NCI-H1417 (cell line): ENCODE measurements around the gene ZNF710.
A peak's percentile ranks its signal among the peaks of the same experiment; 100 is the strongest.
"Not testable (repeated sequence)": the region's sequence is repeated elsewhere in the genome, so short reads cannot be mapped to it uniquely, and the experiment has no call there.

Experiments used
- DNase-seq, 3 experiments: peaks; one replicate each; lab custom pipeline; 2025; lab: John Stamatoyannopoulos, UW

ZNF710 gene

GRCh38 chr15:90101969-90102890, 101.1 kb downstream of the ZNF710 start, which contains the start of gene IDH2:
TSS of gene IDH2 (minus strand) at chr15:90102468. CDS start at chr15:90102390, 78 bp downstream.
- DNase-seq = peak; percentile 87 to 95 (median 93)

- DNase-seq = no peak
Observed at GRCh38 chr15:90103701-90104329, 102.7 kb downstream of the ZNF710 start.

DNA sequence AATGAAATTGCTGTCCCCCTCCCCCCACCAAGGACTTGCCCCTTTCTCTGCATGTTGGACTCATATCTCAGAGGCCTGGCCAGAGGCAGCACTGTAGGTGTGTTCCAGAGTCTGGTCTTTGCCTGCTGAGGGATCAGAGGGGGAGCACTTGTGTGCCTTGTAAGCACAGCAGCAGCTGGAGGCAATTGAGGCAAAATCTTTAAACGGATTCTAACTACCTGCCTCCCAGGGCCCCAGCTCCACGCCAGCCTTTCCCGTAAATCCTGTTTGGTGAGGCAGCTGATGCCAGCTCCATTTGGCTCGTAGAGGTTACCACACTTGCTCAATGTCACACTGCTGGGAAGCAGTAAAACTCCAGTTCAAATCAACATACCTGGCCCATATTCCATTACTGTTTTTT, 103.4 kb downstream of the ZNF710 start:
- no peak for DNase-seq

GRCh38 chr15:90105521-90105920, 104.4 kb downstream of the ZNF710 start:
- no peak for DNase-seq

DNA sequence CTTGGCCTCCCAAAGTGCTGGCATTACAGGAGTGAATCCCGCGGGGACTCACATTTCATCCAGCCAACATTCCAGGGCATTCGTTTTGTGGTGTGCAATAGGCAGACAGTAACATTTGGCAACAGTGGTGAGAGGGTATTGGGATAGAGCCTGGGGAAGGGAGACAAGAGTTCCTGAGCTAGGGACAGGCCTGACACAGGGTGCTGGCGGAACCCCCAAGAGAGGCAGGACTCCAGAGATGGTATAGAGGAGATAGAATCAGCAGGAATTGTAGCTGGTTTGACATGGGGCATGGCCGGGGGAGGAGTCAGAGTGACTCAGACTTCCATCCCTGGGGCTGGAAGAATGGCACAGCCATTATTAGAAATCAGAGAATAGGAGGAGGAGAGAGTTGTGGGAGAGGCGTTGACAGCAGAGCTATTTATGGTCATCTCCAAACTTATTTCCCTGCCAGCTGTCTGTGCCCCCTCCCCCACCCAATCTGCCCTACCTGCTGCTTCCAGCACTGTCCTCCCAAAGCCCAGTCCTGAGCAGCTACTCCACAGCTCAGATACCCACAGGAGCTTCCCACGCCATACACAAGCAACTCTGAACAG, 105.5 kb downstream of the ZNF710 start:
- peak in 2 of 3 experiments; percentile 27 to 56 for DNase-seq

DNA sequence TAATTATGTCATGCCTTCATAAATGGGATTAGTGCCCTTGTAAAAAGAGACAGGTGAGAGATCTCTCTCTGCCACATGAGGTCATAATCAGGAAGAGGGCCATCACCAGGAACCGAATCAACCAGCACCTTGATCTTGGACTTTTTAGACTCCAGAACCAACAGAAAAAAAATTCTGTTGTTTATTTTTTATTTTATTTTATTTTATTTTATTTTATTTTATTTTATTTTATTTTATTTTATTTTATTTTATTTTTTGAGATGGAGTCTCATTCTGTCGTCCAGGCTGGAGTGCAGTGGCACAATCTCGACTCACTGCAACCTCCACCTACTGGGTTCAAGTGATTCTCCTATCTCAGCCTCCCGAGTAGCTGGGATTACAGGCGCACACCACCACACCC, 106.9 kb downstream of the ZNF710 start:
- not testable (repeated sequence) for DNase-seq

GRCh38 chr15:90109163-90109751, 108.1 kb downstream of the ZNF710 start:
- DNase-seq = not testable (repeated sequence)

- DNase-seq = no peak
Observed at GRCh38 chr15:90113166-90113565, 112.0 kb downstream of the ZNF710 start.

- DNase-seq = no peak
Observed at GRCh38 chr15:90114451-90114901, 113.4 kb downstream of the ZNF710 start.

DNA sequence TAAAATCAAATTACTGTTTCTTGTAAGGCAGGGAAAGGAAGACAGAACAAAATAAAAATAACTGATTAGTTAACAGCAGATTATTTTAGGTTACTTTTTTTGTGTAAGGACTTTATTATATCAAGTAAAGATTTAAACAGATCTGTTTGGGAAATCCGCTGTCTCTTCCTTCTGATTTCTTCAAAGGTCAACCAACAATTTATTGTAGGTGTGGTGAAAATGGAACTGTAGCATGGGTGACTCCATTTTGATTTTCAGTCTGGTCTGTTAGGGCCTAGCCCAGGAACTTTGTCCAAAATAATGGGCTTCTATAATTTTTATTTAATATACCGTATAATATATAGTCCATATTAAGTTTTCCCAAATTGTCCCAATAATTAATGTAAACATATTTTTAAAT, 114.7 kb downstream of the ZNF710 start:
- no peak for DNase-seq

- no peak for DNase-seq
Observed at GRCh38 chr15:90119367-90119766, 118.2 kb downstream of the ZNF710 start.

- no peak for DNase-seq
Observed at GRCh38 chr15:90121086-90121485, 120.0 kb downstream of the ZNF710 start.

DNA sequence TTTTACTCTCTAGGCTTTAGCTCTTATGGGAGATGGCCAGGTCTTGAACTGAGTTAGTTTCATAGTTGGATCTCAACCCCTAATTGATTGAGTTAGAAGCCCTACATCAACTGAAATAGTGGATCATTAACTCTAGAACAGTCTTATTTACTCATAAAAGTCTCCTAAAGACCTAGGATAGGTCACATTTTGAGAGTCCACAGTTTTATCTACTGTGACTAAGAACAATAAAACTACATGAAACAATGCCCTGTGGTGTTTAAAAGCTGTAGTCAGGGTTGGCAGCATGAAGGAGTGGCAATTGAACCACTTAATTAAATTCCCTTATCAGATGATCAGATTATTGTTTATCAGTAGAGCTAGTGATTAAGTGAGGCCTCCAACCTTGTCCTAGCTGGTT, 123.4 kb downstream of the ZNF710 start:
- no peak for DNase-seq

GRCh38 chr15:90126022-90126421, 124.9 kb downstream of the ZNF710 start:
- DNase-seq = no peak

DNA sequence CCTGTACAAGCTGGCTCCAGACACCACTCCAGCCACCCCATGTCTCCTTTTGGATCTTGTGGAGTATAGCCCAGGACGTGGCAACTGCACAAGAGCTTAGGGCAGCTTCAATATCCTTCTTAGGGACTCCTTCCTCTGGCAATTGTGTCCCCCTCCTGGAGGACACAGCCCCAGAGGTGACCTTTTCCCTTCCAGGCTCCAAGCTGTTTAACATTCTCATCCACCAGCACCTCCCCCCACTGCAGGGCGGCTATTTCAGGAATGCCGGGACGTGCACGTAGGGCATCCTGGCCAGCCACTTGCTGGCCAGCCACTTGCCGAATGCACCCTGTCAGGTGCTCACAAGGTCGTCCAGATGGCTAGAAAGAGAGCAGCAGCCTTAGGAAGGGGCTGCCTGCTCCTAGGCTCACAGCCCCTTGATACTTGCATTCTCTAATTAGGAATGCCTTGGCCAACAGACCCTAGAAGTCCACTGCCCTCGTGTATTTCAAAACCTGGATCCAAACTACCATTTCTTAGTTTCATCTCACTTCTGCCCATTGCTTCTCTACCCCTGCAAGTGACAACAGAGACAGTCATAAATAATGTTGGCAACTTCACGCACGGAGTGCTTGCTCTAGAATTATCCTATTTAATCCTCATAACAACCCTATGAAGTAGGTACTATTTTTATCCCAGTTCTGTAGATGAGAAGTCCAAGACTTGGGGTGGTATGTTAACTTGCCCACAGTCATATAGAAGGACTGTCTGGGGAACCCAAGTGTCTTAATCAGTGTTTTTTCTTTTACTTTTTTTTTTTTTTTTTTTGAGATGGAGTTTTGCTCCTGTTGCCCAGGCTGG, 125.7 kb downstream of the ZNF710 start:
- peak in 2 of 3 experiments; percentile 48 to 67 for DNase-seq

DNA sequence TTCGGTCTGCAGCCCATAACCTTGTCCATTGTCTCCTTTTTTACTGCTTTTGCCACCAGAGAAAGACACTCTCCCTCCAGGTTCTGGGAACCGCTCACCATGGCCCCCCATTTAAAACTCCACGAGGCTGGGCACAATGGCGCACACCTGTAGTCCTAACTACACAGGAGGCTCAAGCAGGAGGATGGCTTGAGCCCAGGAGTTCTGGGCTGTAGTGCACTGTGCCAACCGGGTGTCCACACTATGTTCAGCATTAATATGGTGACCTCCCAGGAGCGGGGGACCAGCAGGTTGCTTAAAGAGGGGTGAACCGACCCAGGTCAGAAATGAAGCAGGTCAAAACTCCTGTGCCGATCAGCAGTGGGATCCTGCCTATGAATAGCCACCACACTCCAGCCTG, 129.2 kb downstream of the ZNF710 start:
- DNase-seq = no peak
